Mucosa of rectum (tissue), 2 donors: Measurements from ENCODE around the gene CYBRD1.
"Not testable (repeated sequence)": the region's sequence is repeated elsewhere in the genome, so short reads cannot be mapped to it uniquely, and the experiment has no call there.

Source experiments
- H3K27ac ChIP-seq, 2 donors: one replicate each; pipeline ENCODE4 v1.7.0; 2013; ENCODE audit warnings: inconsistent platforms in 2 of 2, low read depth in 2 of 2, low read length in 2 of 2
- H3K27me3 ChIP-seq, 2 donors: one replicate each; pipeline ENCODE4 v1.7.0; 2013; ENCODE audit warnings: low read length in 2 of 2; ENCODE audit not compliant: control insufficient read depth in 2 of 2, insufficient read depth in 2 of 2
- H3K36me3 ChIP-seq, 2 donors: one replicate each; pipeline ENCODE4 v1.7.0; 2013; ENCODE audit warnings: low read length in 2 of 2; ENCODE audit not compliant: control insufficient read depth in 2 of 2, insufficient read depth in 2 of 2
- H3K4me1 ChIP-seq, 2 donors: one replicate each; pipeline ENCODE4 v1.7.0; 2013; ENCODE audit warnings: low read length in 2 of 2, mild to moderate bottlenecking in 1 of 2; ENCODE audit not compliant: control insufficient read depth in 2 of 2, insufficient read depth in 2 of 2
- H3K4me3 ChIP-seq, 2 donors: one replicate each; pipeline ENCODE4 v1.7.0; 2013; ENCODE audit warnings: low read length in 2 of 2
- H3K9ac ChIP-seq, 2 donors: one replicate each; pipeline ENCODE4 v1.7.0; 2013; ENCODE audit warnings: low read length in 2 of 2, low read depth in 1 of 2, mild to moderate bottlenecking in 1 of 2
- H3K9me3 ChIP-seq, 2 donors: one replicate each; pipeline ENCODE4 v1.7.0; 2013; ENCODE audit warnings: low read length in 2 of 2; ENCODE audit not compliant: control insufficient read depth in 2 of 2
- donor health status: healthy.
- donor health status: Normal muscosa, but diverticular disease.

The CYBRD1 gene

DNA sequence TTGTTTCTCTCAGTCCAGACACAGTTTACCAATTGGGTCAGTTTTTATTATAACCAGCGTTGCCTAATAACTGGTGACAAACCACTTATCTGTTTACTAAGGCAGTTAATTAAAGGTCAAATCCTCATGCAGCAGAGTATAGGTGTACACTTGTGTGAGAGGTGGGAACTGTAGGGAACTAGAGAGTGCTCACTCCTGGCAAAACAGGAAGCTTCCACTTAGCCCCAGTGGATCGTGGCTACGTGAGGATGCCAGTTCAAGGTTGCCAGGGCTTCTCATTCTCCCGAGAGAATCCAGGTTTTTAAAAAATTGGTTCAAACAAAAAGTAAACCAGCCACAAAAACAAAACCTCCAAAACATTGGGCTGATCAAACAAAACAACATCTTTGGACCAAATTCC lies 8.1 kb downstream of the CYBRD1 start:
- H3K27ac ChIP-seq = no peak overlapping the region

DNA sequence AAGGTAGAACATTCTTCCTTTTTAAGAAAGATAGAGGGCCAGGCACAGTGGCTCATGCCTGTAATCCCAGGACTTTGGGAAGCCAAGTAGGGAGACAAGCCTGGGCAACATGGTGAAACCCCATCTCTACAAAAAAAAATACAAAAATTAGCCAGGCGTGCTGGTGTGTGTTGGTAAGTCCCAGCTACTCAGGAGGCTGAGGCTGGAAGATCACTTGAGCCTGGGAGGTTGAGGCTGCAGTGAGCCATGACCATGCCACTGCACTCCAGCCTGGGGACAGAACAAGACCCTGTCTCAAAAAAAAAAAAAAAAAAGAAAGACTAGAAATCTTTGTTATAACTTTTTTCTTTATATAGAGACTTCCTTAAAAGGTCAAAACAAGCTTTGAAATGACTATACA lies 8.6 kb downstream of the CYBRD1 start:
- not testable (repeated sequence) for H3K4me1 ChIP-seq, H3K36me3 ChIP-seq, H3K4me3 ChIP-seq, H3K9ac ChIP-seq, H3K27me3 ChIP-seq, H3K9me3 ChIP-seq, H3K27ac ChIP-seq

More for the DNA sequence above, 8.1 kb downstream of the CYBRD1 start:
- no peaks in the 10 kb centered on the region for H3K4me1 ChIP-seq
- H3K9me3 ChIP-seq = no peaks in the 10 kb centered on the region
- no peaks in the 10 kb centered on the region for H3K36me3 ChIP-seq
- no peak overlapping the region for H3K4me3 ChIP-seq
- H3K9ac ChIP-seq = no peak overlapping the region
- no peaks in the 10 kb centered on the region for H3K27me3 ChIP-seq

DNA sequence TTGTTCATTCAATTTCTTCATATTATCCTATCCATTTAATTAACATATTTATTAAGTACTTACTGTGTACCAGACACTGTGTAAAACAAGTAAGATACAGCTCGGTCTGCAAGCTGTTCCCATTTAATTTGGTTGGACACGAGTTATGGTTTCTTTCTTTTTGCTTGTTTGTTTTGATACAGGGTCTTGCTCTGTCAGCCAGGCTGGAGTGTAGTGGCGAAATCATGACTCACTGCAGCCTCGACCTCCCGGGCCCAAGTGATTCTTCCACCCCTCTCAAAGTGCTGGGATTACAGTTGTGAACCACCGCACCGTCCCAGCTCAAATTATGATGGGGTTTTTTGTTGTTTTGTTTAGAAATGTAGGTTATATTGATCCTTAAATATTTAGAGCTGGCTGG lies 9.0 kb downstream of the CYBRD1 start:
- peak overlapping the region in 1 of 2 donors; percentile 13 for H3K27ac ChIP-seq
- H3K36me3 ChIP-seq = no peaks in the 10 kb centered on the region
- no peaks in the 10 kb centered on the region for H3K4me1 ChIP-seq
- H3K27me3 ChIP-seq = no peaks in the 10 kb centered on the region
- H3K9me3 ChIP-seq = no peaks in the 10 kb centered on the region
- no peak overlapping the region for H3K9ac ChIP-seq
- no peak overlapping the region for H3K4me3 ChIP-seq

DNA sequence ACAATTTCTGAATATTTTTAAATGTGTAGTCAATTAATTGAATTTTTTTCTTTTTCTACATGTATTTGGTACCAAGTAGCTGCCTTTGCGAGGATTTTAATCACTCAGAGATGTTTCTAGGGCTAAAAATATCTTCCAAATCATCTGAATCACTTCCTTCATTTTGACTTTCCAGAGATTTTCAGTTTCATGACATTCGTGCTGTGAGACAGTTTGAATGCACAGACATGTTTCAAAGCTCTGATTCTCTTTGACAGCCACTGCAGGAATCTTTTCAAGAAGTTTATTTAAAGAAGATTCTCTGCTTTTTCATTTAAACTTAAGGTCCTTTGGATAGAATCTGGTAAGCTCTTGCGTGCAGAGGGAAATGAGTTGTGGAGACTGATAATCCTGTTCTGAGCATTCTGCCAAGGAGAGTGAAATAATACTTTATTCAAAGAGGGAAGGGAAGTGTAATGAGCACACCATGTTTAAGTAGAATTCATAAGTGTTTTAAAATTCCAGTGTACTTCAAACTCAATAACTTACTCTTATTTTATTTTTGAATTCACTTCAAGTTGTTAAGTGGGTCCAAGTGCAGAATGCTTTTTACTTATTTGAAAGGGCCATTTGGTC lies 9.7 kb downstream of the CYBRD1 start:
- H3K4me1 ChIP-seq = no peaks in the 10 kb centered on the region
- no peak overlapping the region for H3K9ac ChIP-seq
- no peaks in the 10 kb centered on the region for H3K36me3 ChIP-seq
- H3K27me3 ChIP-seq = no peaks in the 10 kb centered on the region
- no peaks in the 10 kb centered on the region for H3K9me3 ChIP-seq
- H3K4me3 ChIP-seq = no peak overlapping the region
- no peak overlapping the region for H3K27ac ChIP-seq

DNA sequence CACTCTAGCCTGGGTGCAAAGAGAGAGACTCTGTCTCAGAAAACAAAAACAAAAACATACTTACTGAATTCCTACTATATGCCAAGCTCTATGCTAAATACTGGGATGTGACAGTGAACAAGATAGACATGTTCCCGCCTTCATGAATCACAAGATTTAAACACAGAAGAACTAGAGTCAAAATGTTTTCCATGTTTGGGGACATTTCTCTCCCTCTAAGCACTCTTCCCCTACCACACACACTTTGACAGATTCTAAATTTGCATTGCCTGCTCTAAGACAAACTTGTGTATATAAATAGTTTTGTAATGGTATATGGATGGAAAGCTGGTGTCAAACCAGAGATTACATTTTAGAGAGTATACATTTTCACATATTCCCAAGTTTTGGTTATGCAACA lies 11.1 kb downstream of the CYBRD1 start:
- H3K27me3 ChIP-seq = no peaks in the 10 kb centered on the region
- no peaks in the 10 kb centered on the region for H3K4me1 ChIP-seq
- no peak overlapping the region for H3K27ac ChIP-seq
- H3K9me3 ChIP-seq = no peaks in the 10 kb centered on the region
- no peak overlapping the region for H3K4me3 ChIP-seq
- H3K9ac ChIP-seq = no peak overlapping the region
- H3K36me3 ChIP-seq = no peaks in the 10 kb centered on the region

DNA sequence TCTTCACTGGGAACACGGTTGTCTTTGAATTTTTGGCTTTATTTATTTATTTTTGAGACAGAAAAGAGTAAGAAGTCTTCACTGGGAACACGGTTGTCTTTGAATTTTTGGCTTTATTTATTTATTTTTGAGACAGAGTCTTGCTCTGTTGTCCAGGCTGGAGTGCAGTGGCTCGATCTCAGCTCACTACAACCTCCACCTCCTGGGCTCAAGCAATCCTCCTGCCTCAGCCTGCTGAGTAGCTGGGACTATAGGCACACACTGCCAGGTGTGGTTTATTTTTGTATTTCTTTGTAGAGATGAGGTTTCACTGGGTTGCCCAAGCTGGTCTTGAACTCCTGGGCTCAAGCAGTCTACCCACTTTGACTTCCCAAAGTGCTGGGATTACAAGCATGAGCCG lies 13.3 kb downstream of the CYBRD1 start:
- not testable (repeated sequence) for H3K36me3 ChIP-seq, H3K27me3 ChIP-seq, H3K9ac ChIP-seq, H3K27ac ChIP-seq, H3K4me1 ChIP-seq, H3K4me3 ChIP-seq, H3K9me3 ChIP-seq

DNA sequence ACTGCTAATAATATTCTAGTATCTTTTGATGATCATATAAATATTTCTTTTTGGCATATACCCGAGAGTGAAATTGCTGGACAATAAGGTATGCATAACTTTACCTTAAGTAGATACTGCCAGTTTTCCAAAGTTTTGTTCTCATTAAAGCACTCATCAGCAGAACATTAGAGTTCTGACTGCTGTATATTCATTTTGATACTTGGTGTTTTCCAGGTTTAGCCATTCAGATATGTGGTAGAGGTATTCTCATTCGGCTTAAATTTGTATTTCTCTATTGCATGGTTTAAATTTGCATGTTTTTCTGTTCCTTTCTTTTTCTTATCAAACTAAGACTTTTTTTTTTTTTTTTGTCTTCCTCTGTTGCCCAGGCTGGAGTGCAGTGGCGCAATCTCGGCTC lies 18.2 kb downstream of the CYBRD1 start:
- H3K9ac ChIP-seq = no peak overlapping the region

DNA sequence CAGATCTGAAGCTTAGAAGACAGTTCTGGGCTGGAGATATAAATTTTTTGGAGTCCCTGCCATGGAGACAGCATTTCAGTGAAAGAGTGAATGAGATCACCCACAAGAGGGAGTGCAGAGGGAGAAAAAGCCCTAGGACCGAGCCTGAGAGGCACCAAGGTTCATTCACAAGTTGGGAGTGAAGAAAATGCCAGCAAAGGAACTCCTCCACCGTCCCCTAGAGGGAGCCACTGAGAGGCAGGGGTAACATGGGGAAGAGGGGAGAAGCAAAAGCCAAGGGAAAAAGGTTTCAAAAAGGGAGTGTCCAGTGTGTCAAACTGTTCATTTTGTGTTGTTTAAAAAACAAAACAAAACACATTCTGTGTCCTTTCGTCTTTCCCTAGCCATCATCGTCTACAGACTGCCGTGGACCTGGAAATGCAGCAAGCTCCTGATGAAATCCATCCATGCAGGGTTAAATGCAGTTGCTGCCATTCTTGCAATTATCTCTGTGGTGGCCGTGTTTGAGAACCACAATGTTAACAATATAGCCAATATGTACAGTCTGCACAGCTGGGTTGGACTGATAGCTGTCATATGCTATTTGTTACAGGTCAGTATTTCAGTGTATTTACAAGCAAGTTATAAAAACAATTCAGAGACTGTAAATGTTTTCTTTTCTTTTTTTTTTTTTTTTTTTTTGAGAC lies 19.1 kb downstream of the CYBRD1 start:
- Histone ChIP-seq H3K27me3 (no peaks in the 10 kb centered on the region), H3K9me3 (no peaks in the 10 kb centered on the region), H3K36me3 (no peaks in the 10 kb centered on the region), H3K4me3 (no peak overlapping the region), H3K27ac (no peak overlapping the region), H3K9ac (no peak overlapping the region), H3K4me1 (no peaks in the 10 kb centered on the region)

More for the DNA sequence above, 18.2 kb downstream of the CYBRD1 start:
- H3K9me3 ChIP-seq = no peaks in the 10 kb centered on the region
- no peak overlapping the region for H3K27ac ChIP-seq
- H3K4me3 ChIP-seq = no peak overlapping the region
- H3K4me1 ChIP-seq = no peaks in the 10 kb centered on the region
- H3K27me3 ChIP-seq = no peaks in the 10 kb centered on the region
- H3K36me3 ChIP-seq = no peaks in the 10 kb centered on the region

DNA sequence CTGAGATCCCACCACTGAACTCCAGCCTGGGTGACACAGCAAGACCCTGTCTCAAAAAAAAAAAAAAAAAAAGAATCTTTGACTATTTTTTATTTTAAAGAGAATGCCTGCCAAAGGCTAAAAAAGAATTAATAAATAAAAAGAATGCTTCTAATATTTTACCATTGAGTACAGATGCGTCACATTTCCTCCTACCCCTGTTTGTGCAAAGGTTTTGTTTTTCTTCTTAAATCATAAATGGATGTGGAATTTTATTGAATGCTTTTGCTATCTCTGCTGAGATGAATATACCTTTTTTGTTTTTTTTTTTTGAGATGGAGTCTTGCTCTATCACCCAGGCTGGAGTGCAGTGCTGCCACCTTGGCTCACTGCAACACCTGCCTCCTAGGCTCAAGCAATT lies 22.8 kb downstream of the CYBRD1 start:
- H3K36me3 ChIP-seq = no peaks in the 10 kb centered on the region
- no peak overlapping the region for H3K27ac ChIP-seq
- no peak overlapping the region for H3K4me3 ChIP-seq
- no peaks in the 10 kb centered on the region for H3K27me3 ChIP-seq
- no peaks in the 10 kb centered on the region for H3K4me1 ChIP-seq
- H3K9ac ChIP-seq = no peak overlapping the region
- H3K9me3 ChIP-seq = no peaks in the 10 kb centered on the region

DNA sequence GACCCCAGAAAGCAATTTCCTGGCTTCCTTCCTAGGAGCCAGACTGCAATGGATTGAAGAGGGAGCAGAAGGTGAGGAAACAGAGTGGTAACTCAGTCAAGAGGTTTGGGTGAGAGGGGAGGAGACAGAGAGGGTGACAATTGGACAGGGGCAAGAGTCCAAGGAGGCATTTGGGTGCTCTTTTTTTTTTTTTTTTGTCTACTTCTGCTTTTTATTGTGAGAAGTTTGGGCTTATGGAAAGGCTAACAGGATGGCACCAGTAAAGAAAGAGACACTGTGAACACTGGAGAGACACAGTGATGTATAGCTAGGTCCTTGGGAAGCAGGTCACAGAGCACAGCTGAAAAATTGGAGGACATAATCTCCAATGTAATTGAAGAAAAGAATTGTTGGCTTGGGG lies 25.0 kb downstream of the CYBRD1 start:
- no peaks in the 10 kb centered on the region for H3K36me3 ChIP-seq
- no peaks in the 10 kb centered on the region for H3K9me3 ChIP-seq
- no peak overlapping the region for H3K4me3 ChIP-seq
- H3K9ac ChIP-seq = no peak overlapping the region
- no peaks in the 10 kb centered on the region for H3K4me1 ChIP-seq
- no peaks in the 10 kb centered on the region for H3K27me3 ChIP-seq
- no peak overlapping the region for H3K27ac ChIP-seq
